Subcutaneous abdominal adipose tissue (tissue), 5 donors: Measurements from ENCODE around the gene MAPRE3.

Experiments used
- H3K27ac ChIP-seq: one replicate; pipeline ENCODE4 v1.7.0; 2013; ENCODE audit warnings: low read depth, mild to moderate bottlenecking, inconsistent platforms, low read length, moderate library complexity
- H3K27me3 ChIP-seq, 5 donors: one replicate each; pipeline ENCODE4 v1.7.0; 2013; ENCODE audit warnings: low read length in 5 of 5, inconsistent platforms in 1 of 5; ENCODE audit not compliant: control insufficient read depth in 5 of 5, insufficient read depth in 4 of 5
- H3K36me3 ChIP-seq, 5 donors: one replicate each; pipeline ENCODE4 v1.7.0; 2013; ENCODE audit warnings: low read length in 5 of 5; ENCODE audit not compliant: control insufficient read depth in 5 of 5, insufficient read depth in 5 of 5
- H3K4me1 ChIP-seq, 5 donors: one replicate each; pipeline ENCODE4 v1.7.0; 2013; ENCODE audit warnings: low read length in 5 of 5, mild to moderate bottlenecking in 3 of 5, moderate library complexity in 1 of 5; ENCODE audit not compliant: control insufficient read depth in 5 of 5, insufficient read depth in 5 of 5
- H3K4me3 ChIP-seq, 5 donors: one replicate each; pipeline ENCODE4 v1.7.0; 2013; ENCODE audit warnings: low read length in 5 of 5, low read depth in 1 of 5
- H3K9ac ChIP-seq, 5 donors: one replicate each; pipeline ENCODE4 v1.7.0; 2013; ENCODE audit warnings: low read length in 5 of 5, mild to moderate bottlenecking in 4 of 5, moderate library complexity in 3 of 5
- H3K9me3 ChIP-seq, 5 donors: one replicate each; pipeline ENCODE4 v1.7.0; 2013; ENCODE audit warnings: low read length in 5 of 5; ENCODE audit not compliant: control insufficient read depth in 5 of 5
- donor health status: healthy.
- donor health status: healthy.
- donor health status: healthy.
- donor health status: healthy.
- donor health status: healthy.

MAPRE3 gene

DNA sequence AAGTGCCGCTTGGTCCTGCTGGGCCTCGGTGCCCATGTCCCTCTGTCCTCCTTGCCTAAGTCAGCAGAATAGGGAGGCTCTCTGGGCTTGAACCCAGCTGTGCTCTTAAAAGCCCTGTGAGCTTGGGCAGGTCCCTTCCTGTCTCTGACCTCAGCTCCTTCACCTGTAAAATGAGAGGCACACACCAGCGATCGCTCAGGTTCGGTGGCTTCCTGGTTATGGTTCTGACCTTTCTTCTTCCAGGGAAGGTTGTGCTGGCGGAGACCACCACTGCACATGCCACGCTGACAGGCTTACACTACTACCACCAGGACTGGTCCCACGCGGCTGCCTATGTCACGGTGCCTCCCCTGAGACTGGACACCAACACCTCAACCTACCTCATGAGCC lies 36.1 kb upstream of the MAPRE3 start:
- no peak overlapping the region for H3K9ac ChIP-seq
- no peak overlapping the region for H3K27ac ChIP-seq
- H3K4me1 ChIP-seq = no peaks in the 10 kb centered on the region
- no peaks in the 10 kb centered on the region for H3K9me3 ChIP-seq
- H3K27me3 ChIP-seq = peaks cover 0 to 16% (median 10%) of the 10 kb centered on the region in 5 donors
- H3K36me3 ChIP-seq = no peaks in the 10 kb centered on the region
- H3K4me3 ChIP-seq = no peak overlapping the region

DNA sequence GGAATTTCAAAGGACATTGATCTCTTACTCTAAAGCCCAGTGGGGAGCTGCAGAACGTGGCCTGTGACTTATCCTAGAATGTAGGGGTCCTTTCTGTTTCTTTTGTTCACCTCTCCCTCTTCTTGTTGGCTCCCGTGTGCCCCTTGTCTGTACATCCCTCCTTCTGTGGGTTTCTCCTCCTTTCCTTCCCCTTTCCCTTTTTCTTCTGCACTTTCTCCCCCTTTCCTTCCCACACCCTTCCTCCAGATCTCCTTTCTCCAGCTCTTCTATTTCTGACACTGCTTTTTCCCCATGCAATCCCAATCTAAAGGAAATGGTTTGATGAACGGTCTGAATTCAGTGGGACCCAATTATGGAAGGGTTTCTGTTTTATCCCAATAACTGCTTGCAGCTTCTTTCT lies 35.5 kb upstream of the MAPRE3 start:
- Histone ChIP-seq H3K27me3 (peaks cover 0 to 19% (median 3%) of the 10 kb centered on the region in 5 donors), H3K36me3 (no peaks in the 10 kb centered on the region), H3K27ac (no peak overlapping the region), H3K4me1 (no peaks in the 10 kb centered on the region), H3K4me3 (no peak overlapping the region), H3K9me3 (no peaks in the 10 kb centered on the region), H3K9ac (no peak overlapping the region)

DNA sequence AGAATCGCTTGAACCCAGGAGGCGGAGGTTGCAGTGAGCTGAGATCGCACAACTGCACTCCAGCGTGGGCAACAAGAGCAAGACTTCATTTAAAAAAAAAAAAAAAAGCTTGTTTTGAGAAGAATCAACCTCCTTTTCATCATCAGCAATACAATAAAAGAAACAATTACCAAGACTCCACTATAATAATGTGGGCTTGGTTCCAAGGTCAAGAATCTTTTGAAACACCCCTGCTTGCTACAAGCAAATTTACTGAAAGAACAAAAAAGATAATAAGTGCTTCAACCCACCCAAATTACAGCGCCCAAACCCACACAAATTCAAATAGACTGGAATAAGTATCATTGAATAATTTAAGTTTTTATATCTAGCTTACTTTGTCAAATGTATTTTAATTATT lies 33.6 kb upstream of the MAPRE3 start:
- Histone ChIP-seq H3K36me3 (no peaks in the 10 kb centered on the region), H3K27me3 (peaks cover 0 to 19% (median 3%) of the 10 kb centered on the region in 5 donors), H3K4me3 (no peak overlapping the region), H3K27ac (no peak overlapping the region), H3K9ac (no peak overlapping the region), H3K9me3 (no peaks in the 10 kb centered on the region), H3K4me1 (no peaks in the 10 kb centered on the region)

DNA sequence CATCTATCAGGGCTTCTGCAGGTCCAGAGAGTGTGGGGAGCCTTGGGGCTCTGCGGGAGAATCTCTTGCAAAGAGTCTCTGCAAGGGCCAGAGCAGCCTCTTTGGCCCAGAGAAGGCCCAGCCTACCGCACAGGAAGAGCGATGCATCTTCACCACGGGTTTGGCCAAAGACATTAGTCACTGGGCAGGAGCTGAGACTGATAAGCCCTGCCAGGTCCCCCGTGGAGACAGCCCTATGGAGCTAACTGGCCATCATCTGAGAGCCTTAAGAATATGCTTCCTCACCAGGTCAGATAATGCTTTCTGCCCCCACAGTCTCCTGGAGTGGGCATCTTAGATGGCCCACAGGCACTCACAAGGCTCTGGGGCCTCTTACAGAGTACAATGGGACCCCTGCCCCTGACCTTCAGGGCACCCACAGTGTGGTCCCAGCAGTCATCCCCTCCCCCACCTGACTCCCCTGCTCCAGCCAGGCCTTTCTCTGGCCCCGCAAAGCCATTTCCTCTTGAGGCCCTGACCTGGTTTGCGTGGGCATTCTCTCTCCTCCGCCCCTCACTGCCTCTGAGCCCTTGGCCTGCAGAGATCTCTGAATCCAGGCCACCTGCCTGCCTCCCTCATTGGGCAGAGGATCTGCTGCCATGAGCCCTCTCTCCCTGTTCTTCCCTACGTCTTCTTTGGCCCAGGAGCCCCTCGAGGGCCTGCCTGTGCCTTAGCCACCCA lies 31.9 kb upstream of the MAPRE3 start:
- Histone ChIP-seq H3K4me1 (no peaks in the 10 kb centered on the region), H3K36me3 (no peaks in the 10 kb centered on the region), H3K27ac (no peak overlapping the region), H3K9me3 (no peaks in the 10 kb centered on the region), H3K27me3 (peaks cover 0 to 20% (median 8%) of the 10 kb centered on the region in 5 donors), H3K4me3 (no peak overlapping the region), H3K9ac (no peak overlapping the region)

DNA sequence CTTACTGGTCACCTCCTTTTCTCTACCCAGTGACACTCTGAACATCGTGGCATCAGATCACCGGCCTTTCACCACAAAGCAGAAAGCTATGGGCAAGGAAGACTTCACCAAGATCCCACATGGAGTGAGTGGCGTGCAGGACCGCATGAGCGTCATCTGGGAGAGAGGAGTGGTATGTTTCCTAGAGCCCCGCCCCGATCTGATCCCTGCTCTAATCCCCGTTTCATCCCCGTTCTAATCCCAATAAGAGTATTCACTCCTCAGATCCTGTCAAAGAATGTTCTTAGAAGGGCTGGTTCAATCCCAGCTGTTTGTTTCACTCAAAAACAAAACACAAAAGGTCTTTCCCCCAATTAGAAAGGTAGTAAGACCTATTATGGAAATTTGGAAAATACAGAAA lies 30.4 kb upstream of the MAPRE3 start:
- H3K27me3 ChIP-seq = peaks cover 0 to 21% (median 17%) of the 10 kb centered on the region in 5 donors
- H3K36me3 ChIP-seq = no peaks in the 10 kb centered on the region
- H3K9me3 ChIP-seq = no peaks in the 10 kb centered on the region
- no peaks in the 10 kb centered on the region for H3K4me1 ChIP-seq
- no peak overlapping the region for H3K4me3 ChIP-seq
- H3K27ac ChIP-seq = no peak overlapping the region
- H3K9ac ChIP-seq = no peak overlapping the region

DNA sequence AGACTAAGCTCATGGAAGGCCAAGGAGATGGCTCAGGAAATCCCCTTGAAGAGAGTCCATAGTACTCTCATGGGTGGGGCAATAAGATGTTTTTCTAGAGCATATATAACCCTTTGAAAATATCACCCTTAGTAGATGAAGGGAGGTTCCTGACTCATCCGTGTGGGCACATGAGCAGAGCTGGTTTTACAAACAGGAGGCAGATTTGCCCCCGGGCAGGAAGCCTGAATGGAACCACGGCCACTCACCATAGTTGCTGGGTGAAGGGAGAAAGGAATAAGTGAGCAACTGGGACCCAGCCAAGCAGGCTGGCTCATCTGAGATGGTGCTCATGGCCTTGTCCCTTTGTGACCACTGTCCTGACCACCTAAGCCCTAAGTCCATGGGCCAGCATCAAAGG lies 29.0 kb upstream of the MAPRE3 start:
- H3K9ac ChIP-seq = no peak overlapping the region
- no peaks in the 10 kb centered on the region for H3K36me3 ChIP-seq
- peaks cover 3 to 21% (median 17%) of the 10 kb centered on the region in 5 donors for H3K27me3 ChIP-seq
- no peak overlapping the region for H3K4me3 ChIP-seq
- H3K27ac ChIP-seq = no peak overlapping the region
- H3K9me3 ChIP-seq = no peaks in the 10 kb centered on the region
- peaks cover 0 to under 1% (median 0%) of the 10 kb centered on the region in 5 donors for H3K4me1 ChIP-seq

DNA sequence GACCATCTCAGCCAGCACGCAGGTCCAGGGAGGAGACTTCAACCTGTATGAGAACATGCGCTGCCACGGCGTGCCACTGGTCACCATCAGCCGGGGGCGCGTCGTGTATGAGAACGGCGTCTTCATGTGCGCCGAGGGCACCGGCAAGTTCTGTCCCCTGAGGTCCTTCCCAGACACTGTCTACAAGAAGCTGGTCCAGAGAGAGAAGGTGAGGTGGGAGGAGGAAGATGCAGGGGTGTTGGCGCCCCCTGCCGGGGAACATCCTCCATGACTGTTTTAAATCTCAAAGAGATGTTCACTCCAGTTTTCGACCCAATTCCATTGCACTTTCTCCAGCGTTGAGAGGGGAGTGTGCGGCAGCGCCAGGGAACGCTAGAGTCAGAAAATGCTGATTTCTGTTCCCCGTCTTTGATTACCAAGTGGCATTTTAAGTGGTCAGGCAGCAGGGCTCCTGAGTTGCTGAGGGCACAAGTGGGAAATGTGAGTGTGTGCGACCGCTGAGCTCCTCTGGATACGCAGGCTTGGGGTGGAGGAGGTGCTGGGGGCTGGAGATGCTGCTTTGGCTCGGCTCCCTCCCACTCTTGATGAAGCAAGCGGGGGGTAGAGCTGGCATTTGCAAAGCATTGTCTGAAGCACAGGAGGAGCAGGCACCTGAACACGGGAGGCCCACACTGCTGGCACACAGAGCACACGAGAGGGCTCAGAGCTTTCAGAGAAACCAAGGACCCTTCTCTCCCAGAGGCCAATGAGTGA lies 27.7 kb upstream of the MAPRE3 start:
- Histone ChIP-seq H3K27ac (no peak overlapping the region), H3K36me3 (no peaks in the 10 kb centered on the region), H3K4me1 (peaks cover 2 to 13% (median 11%) of the 10 kb centered on the region in 5 donors), H3K9ac (no peak overlapping the region), H3K9me3 (no peaks in the 10 kb centered on the region), H3K27me3 (peaks cover 3 to 21% (median 17%) of the 10 kb centered on the region in 5 donors), H3K4me3 (no peak overlapping the region)

DNA sequence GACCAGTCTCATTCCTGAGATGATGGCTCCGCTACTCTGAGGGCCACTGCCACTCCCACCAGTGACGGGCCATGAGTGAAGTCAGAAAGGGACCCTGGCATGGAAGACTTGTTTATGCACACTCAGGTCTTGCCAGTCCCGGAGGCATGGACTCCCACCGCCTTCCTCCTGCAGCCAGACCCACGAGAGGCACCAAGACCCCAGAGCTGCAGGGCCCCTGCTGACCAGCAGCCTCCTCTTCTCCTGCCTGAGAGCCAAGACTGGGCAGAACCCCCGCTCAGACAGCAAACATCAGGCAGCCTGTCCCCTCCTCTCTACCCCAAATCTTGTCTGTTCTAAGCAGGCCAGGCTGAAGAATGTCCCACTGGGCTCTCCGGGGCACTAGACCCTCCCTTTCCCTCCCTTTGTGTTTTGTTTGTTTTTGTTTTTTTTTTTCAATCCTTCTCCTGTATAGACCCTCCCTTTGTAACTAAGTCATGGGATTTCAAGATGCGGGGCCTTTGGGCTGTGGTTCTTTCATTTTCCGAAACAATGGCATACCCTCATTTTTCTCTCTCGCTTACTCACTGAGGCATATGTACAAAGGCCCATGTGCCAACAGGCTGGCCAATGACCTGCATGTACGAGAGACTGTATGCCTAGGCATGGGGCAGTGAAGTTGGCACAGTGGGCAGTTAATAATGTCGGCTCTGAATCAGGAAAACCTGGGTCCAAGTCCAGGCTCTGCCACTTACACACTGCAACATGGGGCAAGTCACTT lies 24.3 kb upstream of the MAPRE3 start:
- Histone ChIP-seq H3K9me3 (no peaks in the 10 kb centered on the region), H3K4me1 (peaks cover 2 to 17% (median 15%) of the 10 kb centered on the region in 5 donors), H3K27me3 (peaks cover 3 to 21% (median 16%) of the 10 kb centered on the region in 5 donors), H3K27ac (no peak overlapping the region), H3K36me3 (no peaks in the 10 kb centered on the region), H3K4me3 (no peak overlapping the region), H3K9ac (no peak overlapping the region)

DNA sequence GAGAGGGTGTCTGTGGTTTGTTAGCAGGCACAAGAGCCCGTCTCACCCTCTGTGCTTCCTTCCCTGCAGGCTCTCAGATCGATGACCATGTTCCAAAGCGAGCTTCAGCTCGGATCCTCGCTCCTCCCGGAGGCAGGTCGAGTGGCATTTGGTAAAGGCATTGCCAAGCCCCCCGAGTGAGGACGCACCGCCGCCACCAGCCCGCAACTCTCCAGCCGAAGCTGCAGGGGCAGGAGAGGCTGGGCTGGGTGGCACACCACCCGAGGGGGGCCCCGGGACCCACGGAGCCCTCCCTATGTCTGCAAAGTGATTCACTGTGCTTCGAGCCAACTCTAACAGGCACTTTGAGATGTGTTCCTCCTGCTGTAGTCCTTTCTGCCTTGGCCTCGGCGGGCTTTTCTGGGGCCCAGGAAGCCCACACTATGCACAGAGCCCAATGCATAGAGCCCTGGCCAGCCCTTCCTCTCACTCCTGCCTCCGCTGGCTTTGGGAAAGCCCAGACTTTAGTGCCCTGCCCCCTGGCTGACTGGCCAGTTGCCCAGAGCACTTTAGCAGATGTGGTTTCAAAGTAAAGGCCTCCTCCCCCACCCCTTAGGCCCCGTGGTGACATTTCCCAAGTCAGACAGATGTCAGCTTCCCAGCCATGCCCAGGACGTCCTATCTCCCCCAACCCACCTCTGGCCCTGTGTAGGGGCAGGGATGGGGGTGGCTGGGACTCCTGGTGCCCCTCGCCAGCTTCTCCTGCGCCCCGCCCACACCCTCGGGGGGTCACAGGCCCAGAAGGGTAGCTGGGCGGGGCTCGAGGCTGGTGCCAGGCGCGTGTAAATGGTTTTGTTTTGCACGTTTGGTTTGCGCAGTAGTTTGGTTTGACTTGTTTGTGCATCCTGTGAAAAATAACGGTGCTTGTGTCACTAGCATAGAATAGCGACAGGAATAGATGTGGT lies 23.3 kb upstream of the MAPRE3 start:
- Histone ChIP-seq H3K4me3 (peak overlapping the region in 3 of 5 donors; percentile 17 to 41 (median 37)), H3K27me3 (peaks cover 3 to 21% (median 16%) of the 10 kb centered on the region in 5 donors), H3K9ac (no peak overlapping the region)

More for the DNA sequence above, 23.3 kb upstream of the MAPRE3 start:
- Histone ChIP-seq H3K36me3 (no peaks in the 10 kb centered on the region), H3K9me3 (no peaks in the 10 kb centered on the region), H3K27ac (no peak overlapping the region), H3K4me1 (peaks cover 2 to 17% (median 15%) of the 10 kb centered on the region in 5 donors)
